ENCODE measurements around the gene GRID1.

GRID1 gene

GRCh38 chr10:86315549-86315942 is 51.0 kb downstream of the GRID1 start:
- no peaks in the 10 kb centered on the region for H3K36me3 ChIP-seq

GRCh38 chr10:86314616-86315548 is 51.7 kb downstream of the GRID1 start:
- H3K9me3 ChIP-seq = no peaks in the 10 kb centered on the region
- no peak overlapping the region for H3K27ac ChIP-seq
- no peak for TF ChIP-seq CTCF (IDR thresholded peaks at IDR 0.05)
- H3K27me3 ChIP-seq = no peaks in the 10 kb centered on the region
- H3K36me3 ChIP-seq = no peaks in the 10 kb centered on the region
- no peaks in the 10 kb centered on the region for H3K4me1 ChIP-seq (ENCODE audit: control insufficient read depth in 1 of 2, insufficient read depth in 1 of 2, low read depth in 1 of 2, low read length in 1 of 2)
- H3K4me3 ChIP-seq (ENCODE audit: low read depth in 1 of 2, low read length in 1 of 2) = no peak overlapping the region

More at GRCh38 chr10:86315549-86315942, 51.0 kb downstream of the GRID1 start:
- Histone ChIP-seq H3K4me3 (ENCODE audit: low read depth in 1 of 2, low read length in 1 of 2) (no peak overlapping the region), H3K27ac (no peak overlapping the region), H3K9me3 (no peaks in the 10 kb centered on the region), H3K27me3 (no peaks in the 10 kb centered on the region), H3K4me1 (ENCODE audit: control insufficient read depth in 1 of 2, insufficient read depth in 1 of 2, low read depth in 1 of 2, low read length in 1 of 2) (no peaks in the 10 kb centered on the region)
- no peak for TF ChIP-seq CTCF (IDR thresholded peaks at IDR 0.05)

GRCh38 chr10:86313621-86314041 is 53.0 kb downstream of the GRID1 start:
- TF ChIP-seq CTCF (IDR thresholded peaks at IDR 0.05) = no peak
- H3K27ac ChIP-seq = no peak overlapping the region
- no peaks in the 10 kb centered on the region for H3K27me3 ChIP-seq
- no peak overlapping the region for H3K4me3 ChIP-seq (ENCODE audit: low read depth in 1 of 2, low read length in 1 of 2)
- no peaks in the 10 kb centered on the region for H3K36me3 ChIP-seq
- H3K4me1 ChIP-seq (ENCODE audit: control insufficient read depth in 1 of 2, insufficient read depth in 1 of 2, low read depth in 1 of 2, low read length in 1 of 2) = no peaks in the 10 kb centered on the region
- no peaks in the 10 kb centered on the region for H3K9me3 ChIP-seq

- Histone ChIP-seq H3K4me3 (ENCODE audit: low read depth in 1 of 2, low read length in 1 of 2) (no peak overlapping the region), H3K27me3 (no peaks in the 10 kb centered on the region), H3K4me1 (ENCODE audit: control insufficient read depth in 1 of 2, insufficient read depth in 1 of 2, low read depth in 1 of 2, low read length in 1 of 2) (no peaks in the 10 kb centered on the region), H3K36me3 (no peaks in the 10 kb centered on the region), H3K27ac (no peak overlapping the region), H3K9me3 (no peaks in the 10 kb centered on the region)
- no peak for TF ChIP-seq CTCF (IDR thresholded peaks at IDR 0.05)
Measured at GRCh38 chr10:86312701-86313270, 53.8 kb downstream of the GRID1 start.

GRCh38 chr10:86311906-86312305 is 54.7 kb downstream of the GRID1 start:
- Histone ChIP-seq H3K4me3 (ENCODE audit: low read depth in 1 of 2, low read length in 1 of 2) (no peak overlapping the region), H3K27ac (no peak overlapping the region), H3K9me3 (no peaks in the 10 kb centered on the region), H3K4me1 (ENCODE audit: control insufficient read depth in 1 of 2, insufficient read depth in 1 of 2, low read depth in 1 of 2, low read length in 1 of 2) (no peaks in the 10 kb centered on the region), H3K36me3 (no peaks in the 10 kb centered on the region), H3K27me3 (no peaks in the 10 kb centered on the region)
- TF ChIP-seq CTCF (IDR thresholded peaks at IDR 0.05) = no peak
